Choroid plexus epithelial cell (primary cell): Measurements from ENCODE around the gene TSFM.
A peak's percentile ranks its signal among the peaks of the same experiment; 100 is the strongest.
"Not testable (repeated sequence)": the region's sequence is repeated elsewhere in the genome, so short reads cannot be mapped to it uniquely, and the experiment has no call there.

Experiments
- DNase-seq: peaks from one replicate; pipeline ENCODE4 v3.0.0-alpha.2; 2010; ENCODE audit warnings: low read depth
- H3K4me3 ChIP-seq: 2 replicates; pipeline ENCODE4 v1.5.1; 2011; ENCODE audit warnings: low read depth, mild to moderate bottlenecking, control low read depth, low read length, moderate library complexity
- CTCF ChIP-seq: conservative IDR thresholded peaks from 2 replicates; pipeline ENCODE4 v1.5.1; 2011; ENCODE audit warnings: low read depth, mild to moderate bottlenecking, control low read depth, inconsistent platforms, low read length, moderate library complexity

TSFM gene

GRCh38 chr12:57770734-57771133, 11.9 kb upstream of the TSFM start:
- TF ChIP-seq CTCF: no peak
- no peak overlapping the region for H3K4me3 ChIP-seq
- no peak for DNase-seq

GRCh38 chr12:57771236-57771872, 11.2 kb upstream of the TSFM start:
- peak; percentile 91 for DNase-seq
- no peak for TF ChIP-seq CTCF

GRCh38 chr12:57771873-57772428, 10.6 kb upstream of the TSFM start, which contains the start of gene METTL1:
METTL1 (minus strand) TSS chr12:57772105; CDS start chr12:57772083, 22 bp downstream.
- DNase-seq: peak; percentile 97
- peak within 1 kb of the TSS; percentile 95 for H3K4me3 ChIP-seq
- TF ChIP-seq CTCF: no peak

More at GRCh38 chr12:57771236-57771872, 11.2 kb upstream of the TSFM start:
- H3K4me3 ChIP-seq: peak overlapping the region; percentile 95

- DNase-seq: peak; percentile 36
- peak within 1 kb of the TSS; percentile 95 for H3K4me3 ChIP-seq
- TF ChIP-seq CTCF: no peak
Measured at GRCh38 chr12:57772429-57773322, 9.9 kb upstream of the TSFM start, which contains the start of gene EEF1AKMT3. EEF1AKMT3 (plus strand) TSS chr12:57772614; CDS start chr12:57772725, 111 bp downstream.

GRCh38 chr12:57774634-57775033, 8.0 kb upstream of the TSFM start:
- not testable (repeated sequence) for DNase-seq, H3K4me3 ChIP-seq

- DNase-seq: no peak
- no peak for TF ChIP-seq CTCF
- H3K4me3 ChIP-seq: no peak overlapping the region
Measured at GRCh38 chr12:57775044-57775443, 7.5 kb upstream of the TSFM start.

GRCh38 chr12:57775563-57776246, 6.9 kb upstream of the TSFM start:
- no peak for DNase-seq
- H3K4me3 ChIP-seq: no peak overlapping the region
- TF ChIP-seq CTCF: no peak
